Measurements from ENCODE around the gene PRM2.

DNA sequence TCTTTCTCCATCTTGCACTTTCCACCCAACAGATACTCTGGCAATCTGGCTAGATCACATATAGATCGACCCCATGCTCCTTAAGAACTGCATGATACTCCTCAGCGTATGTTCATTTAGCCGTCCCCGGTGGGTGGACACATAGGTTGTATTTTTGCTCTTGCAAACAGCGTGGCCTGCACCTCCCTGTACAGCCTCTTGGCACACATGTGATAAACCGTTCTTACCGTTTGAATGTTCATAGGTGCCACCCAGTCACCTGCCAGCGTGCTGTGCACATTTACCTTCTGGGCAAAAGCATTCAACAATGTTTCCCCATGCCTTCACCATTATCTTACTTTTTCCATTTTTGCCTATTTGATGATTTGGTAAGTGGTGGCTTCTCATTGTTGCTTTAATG, 13.4 kb downstream of the PRM2 start:
- TF ChIP-seq CTCF (IDR thresholded peaks at IDR 0.05; ENCODE audit: low read depth, low read length) (no peak), EZH2phosphoT487 (IDR thresholded peaks at IDR 0.05; ENCODE audit: low read depth) (no peak)

Measured in OCI-LY3 (cell line).